ENCODE measurements around the gene CD40. TPM values are rescaled to one million over a fixed set of nuclear protein-coding genes. Genes with fewer than 3 reads are reported as not detected.
"Not testable (repeated sequence)": the region's sequence is repeated elsewhere in the genome, so short reads cannot be mapped to it uniquely, and the experiment has no call there.

The CD40 gene
- total RNA-seq, 6 experiments from 2014 or later = 0.34 to 3.6 (median 0.62) TPM

GRCh38 chr20:46088409-46089166 lies 29.5 kb upstream of the CD40 start:
- 0 out of 2 replicates have a peak, but pooled peaks cover 4% of the 10 kb centered on the region for H3K36me3 Mint-ChIP-seq (ENCODE audit: low read depth)
- peak; percentile 16; the same call in 1 of the 2 replicates for TF ChIP-seq CTCF (IDR thresholded peaks at IDR 0.05)
- H3K4me3 Mint-ChIP-seq = peak overlapping the region; percentile 95
- peak overlapping the region; percentile 96 for H3K27ac Mint-ChIP-seq
- no peaks in the 10 kb centered on the region; the same call in 1 of the 2 replicates for H3K9me3 Mint-ChIP-seq
- H3K4me1 Mint-ChIP-seq (ENCODE audit: low read depth) = peaks cover 54% of the 10 kb centered on the region
- peaks cover 1% of the 10 kb centered on the region for H3K27me3 Mint-ChIP-seq (ENCODE audit: insufficient read depth)
- DNase-seq = peak; percentile 42

- Mint-ChIP-seq H3K36me3 (ENCODE audit: low read depth) (0 out of 2 replicates have a peak, but pooled peaks cover 4% of the 10 kb centered on the region), H3K4me3 (peak overlapping the region; percentile 95), H3K9me3 (no peaks in the 10 kb centered on the region; the same call in 1 of the 2 replicates), H3K27ac (peak overlapping the region; percentile 96), H3K27me3 (ENCODE audit: insufficient read depth) (peaks cover 4% of the 10 kb centered on the region), H3K4me1 (ENCODE audit: low read depth) (peaks cover 54% of the 10 kb centered on the region)
- TF ChIP-seq CTCF (IDR thresholded peaks at IDR 0.05) = no peak
- DNase-seq = peak; percentile 7
Observed at GRCh38 chr20:46089167-46089416, 29.0 kb upstream of the CD40 start.

GRCh38 chr20:46089417-46090388 lies 28.4 kb upstream of the CD40 start, which contains the start of gene NCOA5:
NCOA5 (minus strand) TSS chr20:46089962; CDS start chr20:46079424, 10,538 bp downstream.
- peaks cover 7% of the 10 kb centered on the region for H3K27me3 Mint-ChIP-seq (ENCODE audit: insufficient read depth)

GRCh38 chr20:46091622-46092535 lies 26.2 kb upstream of the CD40 start:
- not testable (repeated sequence) for H3K9me3 Mint-ChIP-seq; DNase-seq; H3K27me3 Mint-ChIP-seq (ENCODE audit: insufficient read depth); H3K36me3 Mint-ChIP-seq (ENCODE audit: low read depth); H3K4me3 Mint-ChIP-seq; H3K27ac Mint-ChIP-seq
- peaks cover 29% of the 10 kb centered on the region for H3K4me1 Mint-ChIP-seq (ENCODE audit: low read depth)

More at GRCh38 chr20:46089417-46090388, 28.4 kb upstream of the CD40 start, which contains the start of gene NCOA5:
- peak; percentile 69 for TF ChIP-seq CTCF (IDR thresholded peaks at IDR 0.05)
- peak within 1 kb of the TSS; percentile 95 for H3K4me3 Mint-ChIP-seq
- DNase-seq = peak; percentile 95
- no peaks in the 10 kb centered on the region; the same call in 1 of the 2 replicates for H3K9me3 Mint-ChIP-seq
- H3K27ac Mint-ChIP-seq = peak within 1 kb of the TSS; percentile 96
- peaks cover 50% of the 10 kb centered on the region for H3K4me1 Mint-ChIP-seq (ENCODE audit: low read depth)
- H3K36me3 Mint-ChIP-seq (ENCODE audit: low read depth) = 0 out of 2 replicates have a peak, but pooled peaks cover 4% of the 10 kb centered on the region

GRCh38 chr20:46093531-46093930 lies 24.6 kb upstream of the CD40 start:
- Mint-ChIP-seq H3K4me1 (ENCODE audit: low read depth) (peaks cover 12% of the 10 kb centered on the region), H3K9me3 (no peaks in the 10 kb centered on the region; the same call in 1 of the 2 replicates), H3K36me3 (ENCODE audit: low read depth) (0 out of 2 replicates have a peak, but pooled peaks cover 4% of the 10 kb centered on the region), H3K27me3 (ENCODE audit: insufficient read depth) (peaks cover 12% of the 10 kb centered on the region), H3K4me3 (no peak overlapping the region), H3K27ac (no peak overlapping the region)
- DNase-seq = no peak
- TF ChIP-seq CTCF (IDR thresholded peaks at IDR 0.05) = no peak; the same call in 1 of the 2 replicates

Measured in HFFc6 (cell line).